ENCODE data around the gene CTR9.

DNA sequence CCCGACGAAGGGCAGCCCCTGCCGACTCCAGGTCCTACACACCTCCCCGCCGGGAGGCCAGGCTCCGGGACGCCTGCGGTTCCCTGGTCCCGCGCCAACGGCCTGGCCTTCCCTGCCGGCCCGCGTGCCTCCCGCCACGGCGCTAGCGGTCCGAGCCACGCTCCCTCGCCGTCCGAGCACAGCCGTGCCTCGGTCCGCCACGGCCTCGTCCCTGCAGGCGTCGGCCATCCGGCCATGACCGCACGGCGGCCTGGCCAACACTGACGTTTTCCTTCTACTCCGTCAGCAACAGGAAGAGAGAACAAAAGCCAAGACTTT, 57.1 kb downstream of the CTR9 start:
- TF ChIP-seq, protein P1, sequence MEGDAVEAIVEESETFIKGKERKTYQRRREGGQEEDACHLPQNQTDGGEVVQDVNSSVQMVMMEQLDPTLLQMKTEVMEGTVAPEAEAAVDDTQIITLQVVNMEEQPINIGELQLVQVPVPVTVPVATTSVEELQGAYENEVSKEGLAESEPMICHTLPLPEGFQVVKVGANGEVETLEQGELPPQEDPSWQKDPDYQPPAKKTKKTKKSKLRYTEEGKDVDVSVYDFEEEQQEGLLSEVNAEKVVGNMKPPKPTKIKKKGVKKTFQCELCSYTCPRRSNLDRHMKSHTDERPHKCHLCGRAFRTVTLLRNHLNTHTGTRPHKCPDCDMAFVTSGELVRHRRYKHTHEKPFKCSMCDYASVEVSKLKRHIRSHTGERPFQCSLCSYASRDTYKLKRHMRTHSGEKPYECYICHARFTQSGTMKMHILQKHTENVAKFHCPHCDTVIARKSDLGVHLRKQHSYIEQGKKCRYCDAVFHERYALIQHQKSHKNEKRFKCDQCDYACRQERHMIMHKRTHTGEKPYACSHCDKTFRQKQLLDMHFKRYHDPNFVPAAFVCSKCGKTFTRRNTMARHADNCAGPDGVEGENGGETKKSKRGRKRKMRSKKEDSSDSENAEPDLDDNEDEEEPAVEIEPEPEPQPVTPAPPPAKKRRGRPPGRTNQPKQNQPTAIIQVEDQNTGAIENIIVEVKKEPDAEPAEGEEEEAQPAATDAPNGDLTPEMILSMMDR (IDR thresholded peaks at IDR 0.05), result no peak
- TF ChIP-seq POLR2A (IDR thresholded peaks at IDR 0.05), result no peak

Measured in heart left ventricle (tissue), 13 donors.